HS-5 (cell line): Measurements from ENCODE around the gene TAS2R41.

ENCODE experiments used
- DNase-seq: peaks from one replicate; pipeline ENCODE4 v3.0.0-alpha.2; 2012; ENCODE audit warnings: low read depth

TAS2R41 gene, protein sequence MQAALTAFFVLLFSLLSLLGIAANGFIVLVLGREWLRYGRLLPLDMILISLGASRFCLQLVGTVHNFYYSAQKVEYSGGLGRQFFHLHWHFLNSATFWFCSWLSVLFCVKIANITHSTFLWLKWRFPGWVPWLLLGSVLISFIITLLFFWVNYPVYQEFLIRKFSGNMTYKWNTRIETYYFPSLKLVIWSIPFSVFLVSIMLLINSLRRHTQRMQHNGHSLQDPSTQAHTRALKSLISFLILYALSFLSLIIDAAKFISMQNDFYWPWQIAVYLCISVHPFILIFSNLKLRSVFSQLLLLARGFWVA

DNA sequence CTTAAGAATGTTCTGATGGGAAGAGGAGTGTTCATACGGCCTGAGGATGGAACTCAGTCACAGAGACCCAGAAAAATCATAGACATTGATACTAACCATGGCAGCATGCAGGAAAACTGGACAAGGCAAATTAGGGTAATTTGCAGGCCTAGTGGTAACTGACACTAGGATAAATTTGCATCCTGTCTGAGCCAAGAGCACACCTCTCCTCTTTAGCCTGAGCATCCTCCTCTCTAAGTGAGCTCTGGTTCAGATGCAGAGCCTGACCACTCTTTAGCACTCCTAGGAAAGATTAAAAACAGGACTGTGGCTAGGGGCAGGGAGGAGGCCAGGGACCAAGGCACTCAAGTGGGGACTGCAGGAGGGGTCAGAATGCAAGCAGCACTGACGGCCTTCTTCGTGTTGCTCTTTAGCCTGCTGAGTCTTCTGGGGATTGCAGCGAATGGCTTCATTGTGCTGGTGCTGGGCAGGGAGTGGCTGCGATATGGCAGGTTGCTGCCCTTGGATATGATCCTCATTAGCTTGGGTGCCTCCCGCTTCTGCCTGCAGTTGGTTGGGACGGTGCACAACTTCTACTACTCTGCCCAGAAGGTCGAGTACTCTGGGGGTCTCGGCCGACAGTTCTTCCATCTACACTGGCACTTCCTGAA lies at the start of gene TAS2R41:
TSS of gene TAS2R41 (plus strand) at position 373 of the 650 bp plus-strand sequence. CDS start at position 373, 0 bp downstream.
- no peak for DNase-seq

- no peak for DNase-seq
Measured at GRCh38 chr7:143429770-143430698, 47.6 kb upstream of the TAS2R41 start.

DNA sequence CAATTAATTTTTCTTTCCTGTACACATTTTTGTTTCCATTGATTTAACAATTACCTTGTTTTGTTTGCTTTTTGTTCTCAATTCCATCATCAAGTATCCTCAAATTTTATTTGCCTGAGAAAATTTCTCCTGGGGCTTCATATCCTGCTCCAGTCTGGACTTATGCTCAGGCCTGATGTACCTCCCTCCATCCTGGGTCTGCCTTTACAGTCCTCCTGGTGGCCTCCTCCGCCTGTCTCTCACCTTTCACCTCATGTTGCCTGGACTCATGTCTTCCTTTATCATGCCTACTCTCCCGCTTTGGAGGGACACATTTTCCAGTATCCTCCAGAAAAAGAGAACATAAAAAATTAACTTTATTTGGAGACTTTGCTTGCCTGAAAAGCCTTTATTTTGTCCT lies 46.6 kb upstream of the TAS2R41 start:
- DNase-seq = no peak

DNA sequence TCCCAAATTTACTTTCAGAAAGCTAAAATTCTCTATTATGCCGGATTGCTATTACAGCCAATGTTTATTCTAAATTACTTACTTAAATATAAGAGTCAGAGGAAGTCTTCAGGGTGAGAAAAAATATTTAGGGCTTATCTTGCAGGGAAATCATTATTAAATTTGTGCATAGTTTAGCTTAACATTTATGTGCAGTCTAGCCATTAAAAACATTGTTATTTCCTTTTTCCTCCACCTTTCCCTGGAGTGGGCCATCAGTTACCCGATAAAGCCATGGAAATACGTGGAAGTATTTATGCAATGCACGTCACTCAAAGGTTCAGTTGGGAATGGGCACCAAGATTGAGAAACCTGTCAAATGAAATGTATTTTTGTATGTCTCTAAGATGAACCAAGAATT lies 43.9 kb upstream of the TAS2R41 start:
- no peak for DNase-seq

DNA sequence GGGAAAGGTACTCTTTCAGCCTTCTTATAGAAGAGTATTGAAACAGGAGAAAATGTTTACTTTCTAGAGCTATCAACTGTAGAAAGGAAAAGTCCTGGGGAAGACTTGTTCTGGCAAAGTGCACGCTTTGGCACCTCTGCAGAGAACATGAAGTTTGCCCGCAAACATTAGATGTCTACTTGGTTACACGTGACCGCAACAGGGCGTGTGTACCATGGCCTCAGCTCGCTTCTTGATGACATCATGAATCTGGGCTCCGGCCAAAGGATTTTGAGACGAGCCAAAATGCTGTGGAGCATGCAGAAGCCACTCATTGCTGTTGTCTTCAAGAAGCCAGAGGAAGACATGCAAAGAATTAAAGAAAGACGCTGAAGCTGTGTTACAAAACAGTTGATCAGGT lies 43.0 kb upstream of the TAS2R41 start:
- no peak for DNase-seq

DNA sequence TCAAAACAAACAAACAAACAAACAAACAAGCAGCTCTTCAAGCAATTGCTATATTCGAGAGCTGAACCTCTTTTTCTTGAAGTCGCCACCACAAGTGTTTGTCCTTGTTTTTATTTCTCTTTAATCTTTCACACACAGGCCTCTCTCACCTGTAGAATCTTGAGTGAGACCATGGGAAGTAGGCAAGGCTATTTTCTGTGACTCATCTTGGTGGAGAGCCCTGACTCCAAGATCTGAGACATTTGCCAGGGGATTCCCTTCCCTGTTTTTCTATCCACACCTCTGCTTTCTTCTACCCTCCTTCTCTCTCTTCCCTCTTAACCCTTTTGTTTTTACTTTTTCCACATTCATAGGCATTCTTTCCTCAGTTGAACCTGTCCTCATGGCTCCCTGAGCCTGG lies 42.4 kb upstream of the TAS2R41 start:
- DNase-seq = no peak

GRCh38 chr7:143436325-143436946 lies 41.2 kb upstream of the TAS2R41 start:
- DNase-seq = no peak

- DNase-seq = no peak
Measured at GRCh38 chr7:143437578-143437977, 40.1 kb upstream of the TAS2R41 start.

DNA sequence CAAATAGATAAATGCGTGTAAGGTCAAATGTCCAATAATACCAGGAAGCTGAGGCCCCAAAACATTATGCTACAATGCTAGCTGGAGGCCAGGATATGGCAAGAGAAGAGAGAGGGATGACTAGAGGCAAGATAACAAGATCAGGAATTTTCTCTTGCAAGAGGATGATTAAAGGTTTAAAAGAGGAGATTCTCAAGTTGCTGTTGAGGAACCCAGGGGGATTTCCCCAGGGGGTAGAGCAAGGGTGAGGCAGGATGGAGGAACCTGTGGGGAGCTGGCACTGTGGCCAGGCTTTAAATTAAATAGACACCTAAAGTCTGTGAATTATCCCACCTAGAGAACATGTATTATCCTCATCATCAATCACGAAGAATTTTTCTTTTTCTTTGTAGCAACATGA lies 37.8 kb upstream of the TAS2R41 start:
- DNase-seq = no peak

DNA sequence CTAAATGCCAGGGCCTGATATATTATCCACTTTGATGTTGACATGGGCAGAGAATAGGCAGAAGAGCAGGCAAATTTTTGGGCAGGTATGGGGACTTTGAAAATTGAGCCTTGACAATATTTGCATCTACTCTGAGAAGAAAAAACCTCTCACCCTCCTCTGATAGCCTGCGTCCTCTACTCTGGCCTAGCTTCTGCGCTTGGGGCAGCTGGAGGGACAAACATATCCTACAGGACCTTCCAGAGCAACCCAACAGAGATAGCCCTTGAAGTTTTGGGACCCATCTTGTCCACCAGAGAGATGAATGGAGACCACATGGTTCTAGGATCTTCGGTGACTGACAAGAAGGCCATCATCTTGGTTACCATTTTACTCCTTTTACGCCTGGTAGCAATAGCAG lies 34.5 kb upstream of the TAS2R41 start, which contains the start of gene TAS2R60:
TSS of gene TAS2R60 (plus strand) at position 301 of the 400 bp plus-strand sequence. CDS start at position 301, 0 bp downstream.
- no peak for DNase-seq

GRCh38 chr7:143444063-143444782 lies 33.5 kb upstream of the TAS2R41 start:
- DNase-seq = no peak

DNA sequence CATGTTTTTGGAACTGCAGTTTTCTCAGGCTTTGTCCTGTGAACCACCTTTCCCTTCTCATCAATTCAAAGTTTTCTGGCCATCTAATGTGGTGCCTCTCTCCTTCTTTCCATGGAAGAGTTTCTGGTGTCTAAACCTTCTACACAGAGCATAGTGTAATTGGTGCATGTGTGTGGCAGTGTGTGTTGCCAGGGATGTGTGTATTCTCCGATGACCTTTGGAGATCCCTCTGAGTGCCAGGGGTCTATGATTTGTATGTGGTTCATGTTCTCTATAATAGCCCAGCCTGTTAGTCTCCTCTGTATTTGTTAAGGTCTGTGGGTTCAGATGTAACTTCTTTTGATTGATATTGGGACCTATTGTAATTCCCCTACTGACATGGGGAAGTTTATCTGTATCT lies 32.9 kb upstream of the TAS2R41 start:
- DNase-seq = no peak

DNA sequence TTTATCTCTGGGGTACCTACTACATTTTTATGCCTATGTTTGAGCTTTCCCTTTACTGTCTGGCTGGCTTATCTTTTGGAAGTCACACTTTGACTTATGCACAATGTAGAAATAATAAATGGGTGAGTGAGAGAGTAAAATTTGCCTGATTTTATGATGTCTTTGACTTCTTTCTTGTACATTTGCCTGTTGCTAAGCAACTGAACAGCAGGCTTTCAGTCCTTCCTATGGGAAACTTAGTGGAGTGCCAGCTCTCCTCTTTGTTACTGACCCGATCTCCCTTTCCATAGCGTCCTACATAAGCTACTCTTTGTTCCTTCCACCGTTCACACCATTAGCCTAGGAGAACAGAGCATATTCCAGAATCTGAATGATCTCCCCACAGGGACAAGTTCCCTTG lies 30.2 kb upstream of the TAS2R41 start:
- DNase-seq = no peak

- no peak for DNase-seq
Measured at GRCh38 chr7:143448429-143448828, 29.2 kb upstream of the TAS2R41 start.

GRCh38 chr7:143449793-143450192 lies 27.9 kb upstream of the TAS2R41 start:
- DNase-seq = no peak

DNA sequence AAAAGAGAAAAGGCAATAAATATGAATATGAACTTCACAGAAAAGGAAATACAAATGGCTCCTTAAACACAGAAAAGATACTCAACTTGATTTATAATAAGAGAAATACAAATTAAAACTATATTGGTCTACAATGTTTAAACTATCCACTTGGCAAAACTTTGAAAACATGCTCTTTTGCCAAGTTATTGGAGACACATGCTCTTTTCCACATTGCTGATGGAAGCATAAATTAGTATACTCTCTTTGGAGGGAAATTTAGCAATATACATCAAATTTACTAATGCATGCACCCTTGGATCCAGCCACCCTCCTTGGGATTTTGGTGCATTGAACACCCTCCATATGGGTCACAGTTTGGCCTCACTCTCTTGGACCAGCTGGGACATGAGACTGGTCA lies 26.6 kb upstream of the TAS2R41 start:
- DNase-seq = no peak

DNA sequence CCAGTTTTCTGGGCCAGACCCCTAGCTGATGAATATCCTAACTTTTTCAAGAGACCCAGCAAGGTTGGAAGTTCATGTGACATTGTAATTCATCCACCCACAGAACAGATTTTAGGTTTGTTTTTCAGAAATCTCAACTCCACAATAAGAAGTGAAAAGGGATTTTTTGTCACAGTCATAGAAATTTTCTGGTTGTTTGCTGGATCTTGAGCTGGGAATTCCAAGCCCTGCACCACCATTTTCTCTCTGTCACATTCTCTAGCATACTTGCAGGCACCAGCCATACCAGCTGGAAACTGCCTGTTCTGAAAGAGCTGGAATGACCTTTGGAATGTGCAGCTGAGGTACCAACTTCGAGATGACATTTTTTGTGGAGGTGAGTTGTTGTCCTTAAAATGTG lies 25.9 kb upstream of the TAS2R41 start:
- no peak for DNase-seq

DNA sequence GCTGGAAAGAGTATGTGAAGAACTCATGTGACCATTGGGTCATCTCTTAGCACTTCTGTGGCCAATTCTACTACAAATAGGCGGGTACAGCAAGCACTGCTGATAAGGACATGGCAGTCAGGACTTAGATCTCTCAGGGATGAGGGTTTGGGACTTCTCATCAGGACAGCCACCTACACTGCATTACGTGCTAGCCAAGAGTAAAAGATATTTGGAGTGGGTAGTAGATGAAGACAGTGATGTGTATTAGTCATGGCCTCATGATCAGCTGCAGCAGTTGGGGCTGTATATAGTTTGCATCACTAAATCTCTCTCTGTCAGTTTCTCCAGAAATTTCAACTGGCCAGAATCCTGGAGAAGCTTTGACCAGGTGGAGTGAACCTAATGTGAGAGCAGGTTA lies 25.2 kb upstream of the TAS2R41 start:
- no peak for DNase-seq

GRCh38 chr7:143454091-143454680 lies 23.5 kb upstream of the TAS2R41 start:
- DNase-seq = no peak

DNA sequence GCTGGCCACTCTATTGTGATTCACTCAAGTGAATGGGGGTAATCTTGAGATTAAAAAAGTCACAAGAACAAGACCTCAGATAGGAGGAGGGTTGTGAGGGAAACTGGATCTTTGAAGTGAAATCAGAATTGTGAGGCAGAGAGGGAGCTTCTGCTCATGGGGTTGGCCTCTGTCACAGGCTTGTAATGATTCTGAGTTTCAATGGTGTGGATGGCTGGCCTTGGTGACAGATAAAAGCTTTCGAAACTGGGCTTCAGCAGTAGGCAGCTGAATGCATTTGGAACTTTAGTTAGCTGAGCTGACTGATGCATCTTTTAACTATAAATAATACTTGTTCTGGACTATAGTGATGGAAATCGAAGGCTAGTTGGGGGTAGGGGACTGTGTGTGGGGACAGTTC lies 22.2 kb upstream of the TAS2R41 start:
- DNase-seq = no peak

GRCh38 chr7:143455942-143456341 lies 21.7 kb upstream of the TAS2R41 start:
- DNase-seq = no peak
